A673 (cell line): ENCODE measurements around the gene SERTAD1. TPM values are rescaled to one million over a fixed set of nuclear protein-coding genes. Genes with fewer than 3 reads are reported as not detected.

ENCODE experiments used
- BruUV-seq: library from RNA; stranded (reverse); fragments of 400-500 nt; replicated peaks from 2 replicates; lab custom pipeline; 2021; lab: Mats Ljungman, UMichigan
- CTCF ChIA-PET: fragments of 300-600 bp; sonication (Branson Sonifier 250); formaldehyde crosslinking; loops from one replicate; lab custom pipeline; 2022; ENCODE audit warnings: antibody characterized with exemption; lab: Charles Lee
- POLR2A ChIA-PET: fragments of 300-600 bp; sonication (Branson Sonifier 250); formaldehyde crosslinking; loops from one replicate; lab custom pipeline; 2022; ENCODE audit warnings: antibody characterized with exemption; ENCODE audit not compliant: low non-redundant PET; lab: Charles Lee
- DNase-seq: peaks from one replicate; pipeline ENCODE4 v3.0.0-alpha.2; 2015; ENCODE audit warnings: low spot score
- H3K27ac ChIP-seq: fragments of 200-600 bp; sonication (generic); 2 replicates; pipeline ENCODE4 v1.5.1; 2016; ENCODE audit warnings: mixed run types, low read depth, mild to moderate bottlenecking, mixed read lengths, antibody characterized with exemption, low read length; ENCODE audit not compliant: poor library complexity, severe bottlenecking
- H3K27me3 ChIP-seq: fragments of 200-600 bp; sonication (generic); replicated peaks from 2 replicates; pipeline ENCODE4 v1.6.1; 2017; ENCODE audit warnings: mixed run types, low read depth, mild to moderate bottlenecking, mixed read lengths, antibody characterized with exemption, low read length; ENCODE audit not compliant: insufficient read depth, poor library complexity
- H3K36me3 ChIP-seq: fragments of 200-600 bp; sonication (generic); 2 replicates; pipeline ENCODE4 v1.6.1; 2016; ENCODE audit warnings: mixed run types, mild to moderate bottlenecking, mixed read lengths, antibody characterized with exemption, low read length; ENCODE audit not compliant: insufficient read depth, poor library complexity, severe bottlenecking
- H3K4me1 ChIP-seq: fragments of 200-600 bp; sonication (generic); 2 replicates; pipeline ENCODE4 v1.6.1; 2017; ENCODE audit warnings: mixed run types, mild to moderate bottlenecking, mixed read lengths, antibody characterized with exemption, low read length; ENCODE audit not compliant: insufficient read depth, poor library complexity, severe bottlenecking
- H3K4me3 ChIP-seq: fragments of 200-600 bp; sonication (generic); 2 replicates; pipeline ENCODE4 v1.5.1; 2016; ENCODE audit warnings: low read depth, mixed run types, mild to moderate bottlenecking, mixed read lengths, low read length; ENCODE audit not compliant: poor library complexity, severe bottlenecking
- H3K9me3 ChIP-seq: fragments of 200-600 bp; sonication (generic); 2 replicates; pipeline ENCODE4 v1.6.1; 2016; ENCODE audit warnings: mixed run types, low read depth, mild to moderate bottlenecking, mixed read lengths, antibody characterized with exemption, low read length; ENCODE audit not compliant: poor library complexity, severe bottlenecking
- CTCF ChIP-seq: fragments of 300-800, 200-600 bp; sonication (generic); conservative IDR thresholded peaks from 2 replicates; pipeline ENCODE4 v1.5.1; 2017; ENCODE audit warnings: low read depth, mild to moderate bottlenecking, antibody characterized with exemption, low read length, moderate library complexity, mixed read lengths
- EZH2 ChIP-seq: fragments of 200-600 bp; sonication (generic); IDR thresholded peaks from 2 replicates; pipeline ENCODE4 v1.6.1; 2017; ENCODE audit warnings: borderline replicate concordance, low read depth, mild to moderate bottlenecking, mixed read lengths, antibody characterized with exemption, low read length; ENCODE audit not compliant: poor library complexity, severe bottlenecking
- intact Hi-C: fragments of 100-400 bp; cut with micrococcal nuclease; formaldehyde crosslinking; loops from one replicate; pipeline ENCODE4 v1.10.0; 2022; ENCODE audit not compliant: unreplicated experiment
- total RNA-seq: library from RNA; stranded (reverse); gene quantifications from 2 replicates; pipeline ENCODE4 v1.2.3, GENCODE V29; 2021

Gene SERTAD1
- total RNA-seq, 1 experiment from 2014 or later, result 16.5 TPM

DNA sequence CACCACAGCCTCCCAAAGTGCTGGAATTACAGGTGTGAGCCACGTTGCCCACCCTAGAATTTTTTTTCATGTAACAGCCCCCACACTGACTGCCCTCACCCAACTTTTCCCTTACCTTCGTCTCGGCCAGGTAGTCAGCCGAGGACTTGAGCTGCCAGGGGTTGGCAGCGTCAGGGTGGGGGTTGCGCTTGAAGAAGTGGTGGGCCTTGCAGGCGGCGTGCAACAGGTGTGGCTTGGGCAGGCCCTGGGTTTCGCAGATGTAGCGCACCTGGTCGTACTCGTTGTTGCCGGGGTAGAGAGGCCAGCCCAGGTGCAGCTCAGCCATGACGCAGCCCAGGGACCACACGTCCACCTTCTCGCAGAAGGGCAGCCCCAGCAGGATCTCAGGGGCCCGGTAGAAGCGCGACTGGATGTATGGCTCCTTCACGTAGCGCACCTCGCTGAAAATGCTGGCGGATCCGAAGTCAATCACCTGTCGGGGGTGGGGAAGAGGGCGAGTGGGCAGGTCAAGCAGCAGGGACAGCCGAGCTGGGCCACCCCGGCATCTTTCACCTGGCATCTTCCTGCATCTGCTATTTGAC is 42.0 kb downstream of the SERTAD1 start:
- intact Hi-C loops, result no loop called here
- TF ChIP-seq EZH2 (no peak), CTCF (no peak)
- no peaks in the 10 kb centered on the region for H3K27me3 ChIP-seq
- no peaks in the 10 kb centered on the region for H3K36me3 ChIP-seq
- H3K9me3 ChIP-seq, result no peaks in the 10 kb centered on the region
- ChIA-PET POLR2A (no interaction called here), CTCF (no interaction called here)
- H3K27ac ChIP-seq, result no peak overlapping the region
- BruUV-seq, result no TSS peak
- no peak overlapping the region for H3K4me3 ChIP-seq
- no peaks in the 10 kb centered on the region for H3K4me1 ChIP-seq
- DNase-seq, result no peak

- no peak overlapping the region for H3K27ac ChIP-seq
- ChIA-PET CTCF (no interaction called here), POLR2A (no interaction called here)
- DNase-seq, result no peak
- no peaks in the 10 kb centered on the region for H3K27me3 ChIP-seq
- BruUV-seq, result no TSS peak
- H3K36me3 ChIP-seq, result peaks cover 16% of the 10 kb centered on the region
- intact Hi-C loops, result no loop called here
- TF ChIP-seq EZH2 (no peak), CTCF (no peak)
- no peak overlapping the region for H3K4me3 ChIP-seq
- no peaks in the 10 kb centered on the region for H3K9me3 ChIP-seq
- H3K4me1 ChIP-seq, result no peaks in the 10 kb centered on the region
Measured at GRCh38 chr19:40381321-40381720, 44.5 kb downstream of the SERTAD1 start.

DNA sequence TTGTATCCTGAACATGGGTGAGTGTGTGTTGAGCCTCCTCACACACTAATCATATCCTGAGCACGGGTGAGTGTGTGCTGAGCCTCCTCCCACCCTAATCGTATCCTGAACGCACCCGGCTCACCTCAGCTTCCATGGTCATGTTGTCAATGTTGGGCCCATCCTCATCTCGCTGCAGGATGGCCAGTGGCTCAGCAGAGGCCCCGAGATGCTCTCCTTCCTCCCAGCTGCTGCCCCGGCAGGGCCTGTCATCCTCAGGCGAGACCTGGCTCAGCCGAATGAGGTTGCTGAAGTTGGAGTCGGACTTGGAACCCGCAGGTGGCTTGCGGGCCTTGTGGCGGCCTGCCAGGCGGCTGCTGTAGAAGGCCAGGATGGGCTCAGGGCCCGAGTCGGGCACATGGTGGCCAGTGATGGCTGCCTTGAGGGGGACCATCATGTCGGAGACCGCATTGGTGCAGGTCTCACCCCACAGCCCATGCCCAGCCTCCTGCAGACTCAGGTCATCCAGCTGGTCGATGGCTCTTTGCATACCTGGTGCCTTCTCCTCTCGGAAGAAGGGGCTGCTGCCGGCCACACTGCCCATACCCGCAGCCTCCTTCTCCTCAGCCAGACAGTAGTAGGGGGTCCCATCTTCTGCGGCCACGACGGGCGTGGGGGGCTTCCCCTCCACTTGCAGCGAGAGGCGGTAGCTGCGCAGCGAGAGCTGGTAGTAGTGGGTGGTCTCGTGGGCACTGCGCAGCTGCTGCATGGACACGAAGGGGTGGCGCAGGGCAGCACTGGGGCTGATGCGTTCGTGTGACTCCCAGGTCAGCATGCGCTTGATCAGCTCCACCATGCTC is 45.4 kb downstream of the SERTAD1 start:
- ChIA-PET CTCF (no interaction called here), POLR2A (no interaction called here)
- TF ChIP-seq EZH2 (no peak), CTCF (no peak)
- no peak for DNase-seq
- no peaks in the 10 kb centered on the region for H3K9me3 ChIP-seq
- intact Hi-C loops, result no loop called here
- no peaks in the 10 kb centered on the region for H3K4me1 ChIP-seq
- no peak overlapping the region for H3K27ac ChIP-seq
- H3K36me3 ChIP-seq, result peaks cover 18% of the 10 kb centered on the region
- no peak overlapping the region for H3K4me3 ChIP-seq
- no TSS peak for BruUV-seq
- no peaks in the 10 kb centered on the region for H3K27me3 ChIP-seq
